Uterus (tissue), 4 donors: ENCODE measurements around the gene SUPT20H. TPM values are rescaled to one million over a fixed set of nuclear protein-coding genes. Genes with fewer than 3 reads are reported as not detected.

Source experiments
- DNase-seq, 2 donors: peaks; one replicate each; pipeline ENCODE4 v3.0.0-alpha.2; 2019 to 2020
- H3K27ac ChIP-seq, 2 donors: fragments of 200-600 bp; sonication (generic); 1 replicate in 1 of 2; 2 replicates in 1 of 2; pipeline ENCODE4 v1.5.1; 2016 to 2018
- H3K27me3 ChIP-seq, 2 donors: fragments of 200-600 bp; sonication (generic); one replicate each; pipeline ENCODE4 v1.5.1; 2018 to 2019; ENCODE audit warnings: control low read depth in 1 of 2
- H3K36me3 ChIP-seq, 2 donors: fragments of 200-600 bp; sonication (generic); one replicate each; pipeline ENCODE4 v1.5.1; 2019; ENCODE audit warnings: control low read depth in 1 of 2
- H3K4me1 ChIP-seq, 2 donors: fragments of 200-600 bp; sonication (generic); one replicate each; pipeline ENCODE4 v1.5.1; 2018 to 2019; ENCODE audit warnings: control low read depth in 1 of 2
- H3K4me3 ChIP-seq, 2 donors: fragments of 200-600 bp; sonication (generic); 1 replicate in 1 of 2; 2 replicates in 1 of 2; pipeline ENCODE4 v1.5.1; 2018 to 2019; ENCODE audit warnings: mild to moderate bottlenecking in 1 of 2
- H3K9me3 ChIP-seq, 2 donors: fragments of 200-600 bp; sonication (generic); one replicate each; pipeline ENCODE4 v1.5.1; 2019; ENCODE audit warnings: control low read depth in 1 of 2
- POLR2A ChIP-seq, 2 donors: fragments of 450-650 bp; IDR thresholded peaks; one replicate each; pipeline ENCODE4 v1.6.1; 2016; ENCODE audit warnings: antibody characterized with exemption in 2 of 2, mild to moderate bottlenecking in 1 of 2, moderate library complexity in 1 of 2
- intact Hi-C: fragments of 100-400 bp; cut with DNase I; formaldehyde crosslinking; loops from one replicate; pipeline ENCODE4 v1.15.1; 2023; ENCODE audit warnings: low total_unique reads
- total RNA-seq, 4 donors: library from RNA; depleted of rRNA in 3 of 4; stranded (reverse); fragments of >200 nt in 3 of 4; gene quantifications; one replicate each; pipeline versions ENCODE4 v1.1.0 to v1.2.4, GENCODE V29; 2014 to 2023
- TF ChIP-seq, protein P1 (sequence below), 4 experiments: fragments of 200-600 bp in 2 of 4; fragments of 450-650 bp in 2 of 4; sonication (generic) in 2 of 4; IDR thresholded peaks; one replicate each; pipeline ENCODE4 v1.5.1; 2016 to 2019; ENCODE audit warnings: antibody characterized with exemption in 4 of 4, mild to moderate bottlenecking in 2 of 4, moderate library complexity in 1 of 4
- donor health status: DM: yes; HTN: yes; CAD: no.

SUPT20H gene
- total RNA-seq, 4 donors from 2014 or later = 39.7 to 119 (median 88.2) TPM

DNA sequence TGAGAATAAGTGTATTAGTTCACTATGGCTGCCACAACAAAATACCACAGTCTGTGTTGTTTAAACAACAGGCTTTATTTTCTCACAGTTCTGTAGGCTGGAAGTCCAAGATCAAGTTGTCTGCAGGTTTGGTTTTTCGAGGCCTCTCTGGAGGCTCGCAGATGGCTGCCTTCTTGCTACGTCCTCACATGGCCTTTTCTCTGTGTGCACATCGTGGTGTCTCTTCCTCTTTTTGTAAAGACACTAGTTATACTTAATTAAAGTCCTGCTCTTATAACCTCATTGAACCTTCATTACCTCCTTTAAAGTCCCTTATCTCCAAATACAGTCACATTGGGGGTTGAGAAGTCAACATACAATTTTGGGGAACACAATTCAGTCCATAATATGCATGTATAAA lies 35.4 kb upstream of the SUPT20H start:
- Histone ChIP-seq H3K27ac (no peak overlapping the region), H3K36me3 (no peaks in the 10 kb centered on the region), H3K4me3 (no peak overlapping the region), H3K27me3 (no peaks in the 10 kb centered on the region), H3K4me1 (no peaks in the 10 kb centered on the region), H3K9me3 (no peaks in the 10 kb centered on the region)
- intact Hi-C loops = no loop called here
- TF ChIP-seq POLR2A (IDR thresholded peaks at IDR 0.05) = no peak
- TF ChIP-seq, protein P1, sequence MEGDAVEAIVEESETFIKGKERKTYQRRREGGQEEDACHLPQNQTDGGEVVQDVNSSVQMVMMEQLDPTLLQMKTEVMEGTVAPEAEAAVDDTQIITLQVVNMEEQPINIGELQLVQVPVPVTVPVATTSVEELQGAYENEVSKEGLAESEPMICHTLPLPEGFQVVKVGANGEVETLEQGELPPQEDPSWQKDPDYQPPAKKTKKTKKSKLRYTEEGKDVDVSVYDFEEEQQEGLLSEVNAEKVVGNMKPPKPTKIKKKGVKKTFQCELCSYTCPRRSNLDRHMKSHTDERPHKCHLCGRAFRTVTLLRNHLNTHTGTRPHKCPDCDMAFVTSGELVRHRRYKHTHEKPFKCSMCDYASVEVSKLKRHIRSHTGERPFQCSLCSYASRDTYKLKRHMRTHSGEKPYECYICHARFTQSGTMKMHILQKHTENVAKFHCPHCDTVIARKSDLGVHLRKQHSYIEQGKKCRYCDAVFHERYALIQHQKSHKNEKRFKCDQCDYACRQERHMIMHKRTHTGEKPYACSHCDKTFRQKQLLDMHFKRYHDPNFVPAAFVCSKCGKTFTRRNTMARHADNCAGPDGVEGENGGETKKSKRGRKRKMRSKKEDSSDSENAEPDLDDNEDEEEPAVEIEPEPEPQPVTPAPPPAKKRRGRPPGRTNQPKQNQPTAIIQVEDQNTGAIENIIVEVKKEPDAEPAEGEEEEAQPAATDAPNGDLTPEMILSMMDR (IDR thresholded peaks at IDR 0.05) = no peak
- DNase-seq = no peak

DNA sequence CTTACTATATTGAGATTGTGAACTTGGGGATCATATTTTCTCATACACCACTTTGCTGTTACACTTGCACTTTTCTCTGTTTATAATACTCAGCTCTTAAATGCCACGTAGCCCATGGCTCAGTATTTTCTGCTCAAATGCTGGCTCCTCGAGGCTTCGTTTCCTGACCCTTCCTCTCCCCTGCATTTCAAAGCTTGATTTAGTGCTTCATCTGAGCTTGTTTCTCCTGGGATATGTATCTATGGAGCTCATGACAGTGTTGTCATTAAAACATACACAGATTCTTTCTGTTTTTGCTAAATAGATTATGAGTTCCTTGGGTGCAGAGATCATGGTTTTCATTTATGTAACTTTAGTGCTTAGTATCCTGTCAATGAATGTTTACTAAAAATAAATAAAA lies 34.6 kb upstream of the SUPT20H start:
- intact Hi-C loops = no loop called here
- Histone ChIP-seq H3K36me3 (no peaks in the 10 kb centered on the region), H3K4me3 (no peak overlapping the region), H3K27me3 (no peaks in the 10 kb centered on the region), H3K4me1 (no peaks in the 10 kb centered on the region), H3K9me3 (no peaks in the 10 kb centered on the region), H3K27ac (no peak overlapping the region)
- no peak for TF ChIP-seq POLR2A (IDR thresholded peaks at IDR 0.05)
- TF ChIP-seq, protein P1 (IDR thresholded peaks at IDR 0.05) = no peak
- no peak for DNase-seq

DNA sequence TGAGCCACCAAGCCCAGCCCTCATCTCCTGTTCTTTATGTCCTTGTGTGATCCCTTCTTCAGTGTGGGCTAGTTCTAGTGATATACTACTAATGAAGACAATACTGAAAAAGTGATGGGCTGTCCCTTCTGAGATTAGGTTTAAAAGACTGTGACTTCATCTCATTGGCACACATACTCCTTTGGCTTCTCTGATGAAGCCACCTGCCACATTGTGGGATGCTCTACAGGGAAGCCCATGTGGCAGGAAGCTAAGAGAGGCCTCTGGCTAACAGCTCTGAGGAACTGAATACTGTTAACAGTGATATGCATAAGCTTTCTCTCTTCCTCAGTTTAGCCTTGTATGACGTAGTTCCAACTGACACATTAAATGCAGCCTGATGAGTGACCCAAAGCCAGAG lies 32.3 kb upstream of the SUPT20H start:
- Histone ChIP-seq H3K36me3 (no peaks in the 10 kb centered on the region), H3K4me1 (no peaks in the 10 kb centered on the region), H3K4me3 (no peak overlapping the region), H3K27ac (no peak overlapping the region), H3K27me3 (no peaks in the 10 kb centered on the region), H3K9me3 (no peaks in the 10 kb centered on the region)
- no peak for DNase-seq
- TF ChIP-seq POLR2A (IDR thresholded peaks at IDR 0.05) = no peak
- TF ChIP-seq, protein P1 (IDR thresholded peaks at IDR 0.05) = no peak
- intact Hi-C loops = no loop called here

DNA sequence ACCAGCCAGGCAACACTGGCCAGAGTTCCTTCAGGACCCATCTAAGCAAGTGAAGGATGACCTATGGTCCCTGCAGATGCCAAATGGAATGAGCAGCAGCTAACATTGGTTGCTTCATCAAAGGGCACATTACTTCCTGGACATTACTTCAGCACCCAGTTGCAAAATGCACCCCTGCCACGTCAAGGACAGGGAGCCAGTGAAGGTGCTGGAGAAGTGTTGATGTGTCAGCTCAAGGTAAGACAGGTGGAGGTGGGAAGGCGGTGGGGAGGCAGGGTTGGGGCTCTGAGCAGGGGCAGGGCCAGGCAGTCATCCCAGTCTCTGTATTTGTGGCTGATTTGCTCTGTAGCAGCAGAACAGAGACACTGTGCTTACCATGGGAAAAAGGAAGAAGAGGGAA lies 31.4 kb upstream of the SUPT20H start:
- no peak for DNase-seq
- Histone ChIP-seq H3K27ac (no peak overlapping the region), H3K9me3 (no peaks in the 10 kb centered on the region), H3K27me3 (no peaks in the 10 kb centered on the region), H3K4me3 (no peak overlapping the region), H3K4me1 (no peaks in the 10 kb centered on the region), H3K36me3 (no peaks in the 10 kb centered on the region)
- intact Hi-C loops = no loop called here
- TF ChIP-seq, protein P1 (IDR thresholded peaks at IDR 0.05) = no peak
- no peak for TF ChIP-seq POLR2A (IDR thresholded peaks at IDR 0.05)

DNA sequence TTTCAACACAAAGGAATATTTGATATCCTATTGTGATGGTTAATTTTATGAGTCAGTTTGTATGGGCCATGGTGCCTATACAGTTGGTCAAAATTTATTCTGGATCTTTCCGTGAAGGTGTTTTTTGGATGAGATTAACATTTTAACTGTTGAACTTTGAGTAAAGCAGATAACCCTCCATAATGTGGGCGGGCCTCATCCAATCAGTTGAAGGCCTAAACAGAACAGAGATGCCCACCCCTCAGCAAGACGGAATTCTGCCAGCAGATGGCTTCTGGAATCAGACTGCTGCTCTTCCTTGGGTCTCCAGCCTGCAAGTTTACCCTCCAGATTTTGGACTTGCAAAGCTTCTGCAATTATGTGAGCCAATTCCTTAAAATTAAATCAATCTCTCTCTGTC lies 30.0 kb upstream of the SUPT20H start:
- intact Hi-C loops = no loop called here
- H3K27me3 ChIP-seq = no peaks in the 10 kb centered on the region
- H3K4me1 ChIP-seq = no peaks in the 10 kb centered on the region
- H3K4me3 ChIP-seq = no peak overlapping the region
- no peaks in the 10 kb centered on the region for H3K36me3 ChIP-seq
- no peak for TF ChIP-seq POLR2A (IDR thresholded peaks at IDR 0.05)
- TF ChIP-seq, protein P1 (IDR thresholded peaks at IDR 0.05) = no peak
- DNase-seq = no peak
- no peaks in the 10 kb centered on the region for H3K9me3 ChIP-seq
- H3K27ac ChIP-seq = no peak overlapping the region
